IMR-90 (cell line): ENCODE measurements around the gene INPP5D. TPM values are rescaled to one million over a fixed set of nuclear protein-coding genes. Genes with fewer than 3 reads are reported as not detected.

ENCODE experiments used
- ATAC-seq: fragments of 200-7000 bp; cut with Tn5 transposase; 2 replicates; pipeline ENCODE4 v1.9.1; 2020; ENCODE audit warnings: low read depth, mild to moderate bottlenecking, moderate library complexity
- BruUV-seq: library from RNA; stranded (reverse); fragments of 400-500 nt; replicated peaks from 2 replicates; lab custom pipeline; 2021; lab: Mats Ljungman, UMichigan
- CTCF ChIA-PET: fragments of 300-600 bp; formaldehyde crosslinking; extraction: SDS; loops from one replicate; lab custom pipeline; 2021; ENCODE audit warnings: antibody characterized with exemption; lab: Yijun Ruan, JAX
- POLR2A ChIA-PET: fragments of 300-600 bp; sonication (Branson Sonifier 250); formaldehyde crosslinking; loops from one replicate; lab custom pipeline; 2022; ENCODE audit warnings: antibody characterized with exemption; ENCODE audit not compliant: unreplicated experiment; lab: Charles Lee
- DNase-seq: peaks from one replicate; pipeline ENCODE4 v3.0.0; 2013
- H2AFZ ChIP-seq: replicated peaks from 2 replicates; pipeline ENCODE3; 2013; ENCODE audit warnings: low read length, mild to moderate bottlenecking; ENCODE audit not compliant: poor library complexity
- H2AK5ac ChIP-seq: 2 replicates; pipeline ENCODE4 v1.6.1; 2013; ENCODE audit warnings: low read depth, low read length, inconsistent platforms
- H2AK9ac ChIP-seq: replicated peaks from 2 replicates; pipeline ENCODE3; 2013; ENCODE audit warnings: mild to moderate bottlenecking, low read depth, low read length, moderate library complexity; ENCODE audit not compliant: poor library complexity
- H2BK120ac ChIP-seq: 2 replicates; pipeline ENCODE4 v1.6.1; 2013; ENCODE audit warnings: low read depth, low read length, inconsistent platforms
- H2BK15ac ChIP-seq: 3 replicates; pipeline ENCODE4 v1.6.1; 2013; ENCODE audit warnings: low read depth, low read length, inconsistent platforms
- H2BK20ac ChIP-seq: 2 replicates; pipeline ENCODE4 v1.6.1; 2013; ENCODE audit warnings: low read depth, mild to moderate bottlenecking, inconsistent platforms, low read length, moderate library complexity
- H2BK5ac ChIP-seq: 2 replicates; pipeline ENCODE4 v1.6.1; 2013; ENCODE audit warnings: mild to moderate bottlenecking, low read depth, low read length, inconsistent platforms; ENCODE audit not compliant: poor library complexity, severe bottlenecking
- H3K14ac ChIP-seq: replicated peaks from 2 replicates; pipeline ENCODE4 v1.6.1; 2013; ENCODE audit warnings: low read depth, low read length, inconsistent platforms
- H3K18ac ChIP-seq: 2 replicates; pipeline ENCODE4 v1.6.1; 2013; ENCODE audit warnings: low read depth, low read length, control low read depth
- H3K23ac ChIP-seq: 2 replicates; pipeline ENCODE4 v1.6.1; 2013; ENCODE audit warnings: low read depth, low read length, inconsistent platforms
- H3K27ac ChIP-seq: 2 replicates; pipeline ENCODE4 v1.5.1; 2013; ENCODE audit warnings: mild to moderate bottlenecking, control low read depth, low read length; ENCODE audit not compliant: insufficient read depth
- H3K27me3 ChIP-seq: 2 replicates; pipeline ENCODE4 v1.6.1; 2013; ENCODE audit warnings: low read length; ENCODE audit not compliant: control insufficient read depth, insufficient read depth
- H3K36me3 ChIP-seq: 2 replicates; pipeline ENCODE4 v1.6.1; 2013; ENCODE audit warnings: low read length, mixed read lengths; ENCODE audit not compliant: control insufficient read depth, insufficient read depth
- H3K4ac ChIP-seq: 2 replicates; pipeline ENCODE4 v1.6.1; 2013; ENCODE audit warnings: low read depth, low read length, inconsistent platforms
- H3K4me1 ChIP-seq: 2 replicates; pipeline ENCODE4 v1.6.1; 2013; ENCODE audit warnings: low read length, mixed read lengths; ENCODE audit not compliant: control insufficient read depth, insufficient read depth
- H3K4me2 ChIP-seq: 2 replicates; pipeline ENCODE4 v1.6.1; 2013; ENCODE audit warnings: low read depth, mild to moderate bottlenecking, control low read depth, low read length, moderate library complexity
- H3K4me3 ChIP-seq: 2 replicates; pipeline ENCODE4 v1.5.1; 2013; ENCODE audit warnings: low read depth, mild to moderate bottlenecking, control low read depth, low read length, moderate library complexity; ENCODE audit not compliant: insufficient read depth
- H3K56ac ChIP-seq: 2 replicates; pipeline ENCODE4 v1.6.1; 2013; ENCODE audit warnings: low read length, inconsistent platforms; ENCODE audit not compliant: insufficient read depth; ENCODE audit errors: extremely low read depth
- H3K79me1 ChIP-seq, 2 experiments: 2 replicates each; pipeline ENCODE4 v1.6.1; 2013; ENCODE audit warnings: low read length in 2 of 2, inconsistent platforms in 1 of 2, low read depth in 1 of 2
- H3K9ac ChIP-seq: 2 replicates; pipeline ENCODE4 v1.6.1; 2013; ENCODE audit warnings: low read depth, low read length, control low read depth
- H3K9me1 ChIP-seq: 2 replicates; pipeline ENCODE4 v1.6.1; 2013; ENCODE audit warnings: low read length, inconsistent platforms; ENCODE audit not compliant: insufficient read depth
- H3K9me3 ChIP-seq: 2 replicates; pipeline ENCODE4 v1.6.1; 2013; ENCODE audit warnings: low read length; ENCODE audit not compliant: control insufficient read depth, insufficient read depth
- H4K20me1 ChIP-seq: 2 replicates; pipeline ENCODE4 v1.6.1; 2013; ENCODE audit warnings: low read length, inconsistent platforms; ENCODE audit not compliant: insufficient read depth
- H4K5ac ChIP-seq: 2 replicates; pipeline ENCODE4 v1.6.1; 2013; ENCODE audit warnings: mild to moderate bottlenecking, low read depth, low read length, control low read depth
- H4K8ac ChIP-seq, 2 experiments: 2 replicates each; pipeline ENCODE4 v1.6.1; 2013; ENCODE audit warnings: low read depth in 2 of 2, low read length in 2 of 2, control low read depth in 1 of 2, inconsistent platforms in 1 of 2
- H4K91ac ChIP-seq: 2 replicates; pipeline ENCODE4 v1.6.1; 2013; ENCODE audit warnings: low read depth, low read length, inconsistent platforms; ENCODE audit not compliant: insufficient read depth
- BHLHE40 ChIP-seq: fragments of 150-350 bp; IDR thresholded peaks from 2 replicates; pipeline ENCODE4 v1.6.1; 2016; ENCODE audit warnings: mild to moderate bottlenecking, low read depth, low read length
- FOS ChIP-seq: fragments of 150-350 bp; IDR thresholded peaks from 2 replicates; pipeline ENCODE4 v1.6.1; 2016; ENCODE audit warnings: low read depth, low read length
- MAZ ChIP-seq: IDR thresholded peaks from 2 replicates; pipeline ENCODE4 v1.6.1; 2012; ENCODE audit warnings: low read depth, mild to moderate bottlenecking, low read length, improper control_type of control experiment, moderate library complexity, borderline replicate concordance
- MXI1 ChIP-seq: IDR thresholded peaks from 2 replicates; pipeline ENCODE4 v1.6.1; 2012; ENCODE audit warnings: low read depth, mild to moderate bottlenecking, low read length, moderate library complexity, borderline replicate concordance
- NFE2L2 ChIP-seq: fragments of 150-350 bp; IDR thresholded peaks from 2 replicates; pipeline ENCODE4 v1.6.1; 2016; ENCODE audit warnings: low read depth, mild to moderate bottlenecking, low read length
- POLR2A ChIP-seq: IDR thresholded peaks from 2 replicates; pipeline ENCODE4 v1.6.1; 2012; ENCODE audit warnings: mild to moderate bottlenecking, low read depth, low read length
- RAD21 ChIP-seq: IDR thresholded peaks from 2 replicates; pipeline ENCODE4 v1.6.1; 2012; ENCODE audit warnings: low read length, improper control_type of control experiment
- RFX5 ChIP-seq: IDR thresholded peaks from 2 replicates; pipeline ENCODE4 v1.8.0; 2012; ENCODE audit warnings: low read depth, mild to moderate bottlenecking, low read length, moderate library complexity
- SMC3 ChIP-seq: fragments of 150-350 bp; IDR thresholded peaks from 2 replicates; pipeline ENCODE4 v1.6.1; 2016; ENCODE audit warnings: low read depth, mild to moderate bottlenecking, antibody characterized with exemption, low read length, moderate library complexity
- WGBS, 2 experiments: methylation state at CpG; one replicate each; pipeline versions ENCODE4 v1.1.5 to v1.1.7; 2013; ENCODE audit warnings: missing lambda C conversion rate in 2 of 2; ENCODE audit not compliant: insufficient read length in 1 of 2; ENCODE audit errors: extremely low coverage in 2 of 2; 5-methylcytosine and 5-hydroxymethylcytosine counted together
- dilution Hi-C: fragments of 300-500 bp; cut with HindIII; formaldehyde crosslinking; loops from one replicate; pipeline ENCODE4 v1.14.3; 2018; ENCODE audit warnings: low sequenced_read_pairs; ENCODE audit not compliant: unreplicated experiment
- in situ Hi-C: fragments of 300-500 bp; cut with MboI; formaldehyde crosslinking; loops from 3 replicates; pipeline ENCODE4 v1.14.3; 2019; ENCODE audit warnings: low sequenced_read_pairs, inconsistent platforms, mixed read lengths
- intact Hi-C: fragments of 100-400 bp; cut with micrococcal nuclease; formaldehyde crosslinking; loops from 2 replicates; pipeline ENCODE4 v1.10.0; 2022
- polyA plus RNA-seq, 3 experiments: library from polyadenylated mRNA; depleted of rRNA; stranded (reverse); fragments of >200 nt; gene quantifications; 2 replicates each; pipeline ENCODE4 v1.2.3, GENCODE V29; 2012; ENCODE audit warnings: low replicate concordance in 1 of 3
- total RNA-seq: library from RNA; depleted of rRNA; stranded (reverse); fragments of >200 nt; gene quantifications from 2 replicates; pipeline ENCODE4 v1.2.3, GENCODE V29; 2012
- TF ChIP-seq, protein P1 (sequence below): conservative IDR thresholded peaks from 2 replicates; pipeline ENCODE4 v1.5.1; 2012; ENCODE audit warnings: mild to moderate bottlenecking, low read depth, low read length, improper control_type of control experiment
- TF ChIP-seq, protein P2 (sequence below): fragments of 150-350 bp; IDR thresholded peaks from 2 replicates; pipeline ENCODE4 v1.6.1; 2016; ENCODE audit warnings: low read depth, mild to moderate bottlenecking, low read length, moderate library complexity, borderline replicate concordance

Gene INPP5D
- total and polyA plus RNA-seq, 2 of the 4 experiments (the other 2 are of a cell fraction) = 0.18 to 0.29 TPM

DNA sequence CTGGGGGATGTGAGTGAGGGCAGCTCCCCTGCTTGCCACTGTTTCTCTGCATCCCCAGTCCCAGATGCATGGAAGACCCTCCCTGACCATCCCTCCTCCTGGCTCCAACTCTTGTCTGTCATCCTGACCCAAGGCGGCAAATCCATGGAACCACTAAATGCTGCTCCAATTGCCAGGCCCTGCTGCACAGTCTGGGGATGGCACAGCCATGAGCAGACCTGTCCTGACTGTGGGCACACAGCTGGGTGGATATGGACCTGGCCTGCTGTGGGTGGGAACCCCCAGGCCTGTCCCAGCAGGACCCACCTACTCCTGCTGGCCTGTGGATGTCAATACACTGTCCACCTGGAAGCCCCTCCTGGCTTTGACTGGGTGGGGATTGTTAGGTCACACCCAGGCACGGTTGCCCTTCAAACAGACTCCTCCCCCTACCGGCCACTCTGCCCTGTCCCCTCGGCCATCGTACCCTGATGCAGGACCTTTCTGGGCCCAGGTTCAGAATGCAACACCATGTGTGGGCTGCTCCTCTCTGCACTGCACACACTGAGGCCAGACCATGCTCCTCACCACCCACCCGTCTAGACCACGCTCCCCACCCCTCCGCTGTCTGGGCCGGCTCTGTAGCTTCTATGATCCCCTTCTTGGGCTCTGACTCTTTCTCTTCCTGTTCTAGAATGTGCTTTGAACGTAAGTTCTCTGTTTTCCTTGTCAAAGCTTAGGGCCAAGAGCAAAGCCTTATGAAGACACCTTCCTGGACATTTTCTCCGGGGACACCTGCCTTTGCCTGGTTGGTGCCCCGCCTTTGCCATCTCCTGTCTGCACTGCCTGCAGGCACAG, 57.9 kb downstream of the INPP5D start:
- H2AK5ac ChIP-seq = no peak overlapping the region
- in situ Hi-C loops = no loop called here

More for the DNA sequence above, 57.9 kb downstream of the INPP5D start:
- H3K27me3 ChIP-seq = peaks cover 5% of the 10 kb centered on the region; the same call in 1 of the 2 replicates
- no peak overlapping the region for H2BK120ac ChIP-seq
- H4K20me1 ChIP-seq = no peaks in the 10 kb centered on the region
- no peak overlapping the region for H3K27ac ChIP-seq
- ATAC-seq (no peak), DNase-seq (no peak)
- H2BK20ac ChIP-seq = no peak overlapping the region
- H3K14ac ChIP-seq = no peak overlapping the region
- 70% methylated on average over 4 of the region's 12 CpGs; no CpG with 5 or more reads in 1 of the 2 experiments for WGBS, 2 experiments
- no peaks in the 10 kb centered on the region for H3K79me1 ChIP-seq
- H3K36me3 ChIP-seq = no peaks in the 10 kb centered on the region
- CTCF ChIA-PET = no interaction called here
- H3K4me2 ChIP-seq = no peak overlapping the region
- BruUV-seq = no TSS peak
- H2AFZ ChIP-seq = no peak overlapping the region
- no peak overlapping the region for H3K18ac ChIP-seq
- POLR2A ChIA-PET = no interaction called here
- no peak overlapping the region for H2AK9ac ChIP-seq
- H2BK5ac ChIP-seq = no peak overlapping the region
- intact Hi-C loops (no loop called here), dilution Hi-C loops (no loop called here)
- H3K9me1 ChIP-seq = no peaks in the 10 kb centered on the region
- no peak overlapping the region for H3K56ac ChIP-seq
- no peaks in the 10 kb centered on the region for H3K4me1 ChIP-seq
- no peak overlapping the region for H3K4ac ChIP-seq
- no peak for TF ChIP-seq RAD21
- TF ChIP-seq, protein P1, sequence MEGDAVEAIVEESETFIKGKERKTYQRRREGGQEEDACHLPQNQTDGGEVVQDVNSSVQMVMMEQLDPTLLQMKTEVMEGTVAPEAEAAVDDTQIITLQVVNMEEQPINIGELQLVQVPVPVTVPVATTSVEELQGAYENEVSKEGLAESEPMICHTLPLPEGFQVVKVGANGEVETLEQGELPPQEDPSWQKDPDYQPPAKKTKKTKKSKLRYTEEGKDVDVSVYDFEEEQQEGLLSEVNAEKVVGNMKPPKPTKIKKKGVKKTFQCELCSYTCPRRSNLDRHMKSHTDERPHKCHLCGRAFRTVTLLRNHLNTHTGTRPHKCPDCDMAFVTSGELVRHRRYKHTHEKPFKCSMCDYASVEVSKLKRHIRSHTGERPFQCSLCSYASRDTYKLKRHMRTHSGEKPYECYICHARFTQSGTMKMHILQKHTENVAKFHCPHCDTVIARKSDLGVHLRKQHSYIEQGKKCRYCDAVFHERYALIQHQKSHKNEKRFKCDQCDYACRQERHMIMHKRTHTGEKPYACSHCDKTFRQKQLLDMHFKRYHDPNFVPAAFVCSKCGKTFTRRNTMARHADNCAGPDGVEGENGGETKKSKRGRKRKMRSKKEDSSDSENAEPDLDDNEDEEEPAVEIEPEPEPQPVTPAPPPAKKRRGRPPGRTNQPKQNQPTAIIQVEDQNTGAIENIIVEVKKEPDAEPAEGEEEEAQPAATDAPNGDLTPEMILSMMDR = no peak
- no peak for TF ChIP-seq SMC3
- no peak for TF ChIP-seq MAZ
- no peak for TF ChIP-seq RFX5
- TF ChIP-seq, protein P2, sequence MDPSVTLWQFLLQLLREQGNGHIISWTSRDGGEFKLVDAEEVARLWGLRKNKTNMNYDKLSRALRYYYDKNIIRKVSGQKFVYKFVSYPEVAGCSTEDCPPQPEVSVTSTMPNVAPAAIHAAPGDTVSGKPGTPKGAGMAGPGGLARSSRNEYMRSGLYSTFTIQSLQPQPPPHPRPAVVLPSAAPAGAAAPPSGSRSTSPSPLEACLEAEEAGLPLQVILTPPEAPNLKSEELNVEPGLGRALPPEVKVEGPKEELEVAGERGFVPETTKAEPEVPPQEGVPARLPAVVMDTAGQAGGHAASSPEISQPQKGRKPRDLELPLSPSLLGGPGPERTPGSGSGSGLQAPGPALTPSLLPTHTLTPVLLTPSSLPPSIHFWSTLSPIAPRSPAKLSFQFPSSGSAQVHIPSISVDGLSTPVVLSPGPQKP = no peak
- TF ChIP-seq FOS = no peak
- TF ChIP-seq NFE2L2 = no peak
- TF ChIP-seq POLR2A = no peak
- TF ChIP-seq BHLHE40 = no peak
- no peak for TF ChIP-seq MXI1
- H4K5ac ChIP-seq = no peak overlapping the region
- H3K23ac ChIP-seq = no peak overlapping the region
- H2BK15ac ChIP-seq = no peak overlapping the region
- H3K9ac ChIP-seq = no peak overlapping the region
- no peak overlapping the region for H4K8ac ChIP-seq
- no peaks in the 10 kb centered on the region for H3K9me3 ChIP-seq
- H3K4me3 ChIP-seq = no peak overlapping the region
- H4K91ac ChIP-seq = no peak overlapping the region
